HG03378 (cell line): ENCODE measurements around the gene CFAP206.
"Not testable (repeated sequence)": the region's sequence is repeated elsewhere in the genome, so short reads cannot be mapped to it uniquely, and the experiment has no call there.

ENCODE experiments used
- ATAC-seq: cut with Tn5 transposase; IDR thresholded peaks from one replicate; pipeline ENCODE4 v1.9.1; 2021; ENCODE audit warnings: mild to moderate bottlenecking, moderate library complexity; ENCODE audit not compliant: unreplicated experiment

CFAP206 gene

DNA sequence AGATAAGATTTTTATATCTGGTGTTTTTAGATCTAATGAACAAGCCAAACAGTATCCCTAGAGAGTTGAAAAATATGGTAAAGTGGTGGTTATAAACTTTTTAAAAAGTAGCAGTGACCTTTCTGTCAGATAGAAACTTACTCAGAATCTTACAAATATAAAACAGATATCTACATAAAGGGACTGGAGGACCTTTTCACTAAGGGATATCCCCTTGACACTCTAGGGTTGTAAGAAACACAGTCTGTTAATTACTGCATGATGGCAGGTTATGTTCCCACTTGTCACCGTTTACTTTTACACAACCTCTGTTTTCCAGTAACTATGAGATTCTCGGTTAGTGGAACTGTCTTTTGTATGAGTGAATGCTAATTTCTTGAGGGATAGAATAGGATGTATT, 11.5 kb downstream of the CFAP206 start:
- no peak for ATAC-seq

DNA sequence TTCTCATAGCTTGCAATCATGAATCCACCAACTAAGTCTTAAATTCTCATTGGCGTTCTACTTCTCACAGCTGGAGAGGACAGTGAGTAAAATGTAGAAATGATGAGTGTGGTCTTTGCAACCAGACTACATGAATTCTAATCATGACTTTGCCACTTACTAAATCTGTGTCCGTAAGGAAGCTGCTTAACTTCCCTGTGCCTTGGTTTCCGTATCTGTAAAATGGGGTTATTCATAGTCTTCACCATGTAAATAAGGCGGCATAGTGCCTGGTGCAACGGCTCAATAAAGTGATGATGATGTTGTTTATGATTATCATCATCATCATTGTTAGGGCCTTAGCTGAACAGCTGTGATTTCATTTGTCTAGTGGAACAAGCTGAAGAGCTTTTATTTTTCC, 12.6 kb downstream of the CFAP206 start:
- no peak for ATAC-seq

GRCh38 chr6:87421576-87421975, 13.8 kb downstream of the CFAP206 start:
- ATAC-seq, result no peak

GRCh38 chr6:87426789-87427188, 19.0 kb downstream of the CFAP206 start:
- ATAC-seq, result no peak

- ATAC-seq, result no peak
Measured at GRCh38 chr6:87430499-87430898, 22.7 kb downstream of the CFAP206 start.

- ATAC-seq, result no peak
Measured at GRCh38 chr6:87431263-87431662, 23.5 kb downstream of the CFAP206 start.

DNA sequence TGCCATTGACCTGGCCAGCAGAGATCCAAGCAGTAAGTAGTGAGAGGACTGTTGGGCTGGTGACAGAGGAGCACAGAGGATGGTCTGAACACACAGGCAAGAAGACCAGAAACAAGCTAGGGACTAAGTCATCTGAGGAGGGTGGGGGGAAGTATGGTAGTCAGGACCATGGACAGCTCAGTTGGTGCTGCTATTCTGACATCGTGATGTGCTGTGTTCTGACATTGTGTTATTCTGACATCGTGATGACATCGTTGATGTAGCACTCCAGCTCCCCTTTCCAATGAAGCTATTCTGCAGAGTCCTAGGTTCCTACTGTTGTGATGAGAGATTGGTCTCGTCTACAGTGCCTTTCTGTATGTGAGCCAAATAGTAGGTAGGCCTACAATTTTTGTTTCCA, 28.7 kb downstream of the CFAP206 start:
- ATAC-seq, result no peak

GRCh38 chr6:87441711-87442110, 33.9 kb downstream of the CFAP206 start:
- no peak for ATAC-seq

DNA sequence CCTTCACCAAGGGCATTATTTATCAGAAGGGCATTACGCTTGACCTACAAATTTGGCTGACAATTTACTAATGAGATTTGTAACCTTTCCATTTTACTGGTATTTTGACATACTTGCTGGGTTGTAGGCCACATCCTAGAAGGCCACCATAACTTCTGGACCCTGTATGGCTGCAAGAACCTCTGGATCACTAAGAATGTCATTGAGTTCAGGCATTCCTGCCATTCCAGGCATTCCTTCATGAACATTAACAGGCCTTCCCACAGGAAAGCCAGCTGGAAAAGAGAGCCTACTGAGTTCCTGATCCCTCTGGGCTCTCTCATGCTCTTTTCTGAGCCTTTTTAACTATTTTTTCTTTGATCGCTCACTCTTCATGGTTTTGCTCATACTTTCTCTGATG, 36.6 kb downstream of the CFAP206 start:
- ATAC-seq, result no peak

- ATAC-seq, result no peak
Measured at GRCh38 chr6:87465051-87465450, 57.3 kb downstream of the CFAP206 start.

DNA sequence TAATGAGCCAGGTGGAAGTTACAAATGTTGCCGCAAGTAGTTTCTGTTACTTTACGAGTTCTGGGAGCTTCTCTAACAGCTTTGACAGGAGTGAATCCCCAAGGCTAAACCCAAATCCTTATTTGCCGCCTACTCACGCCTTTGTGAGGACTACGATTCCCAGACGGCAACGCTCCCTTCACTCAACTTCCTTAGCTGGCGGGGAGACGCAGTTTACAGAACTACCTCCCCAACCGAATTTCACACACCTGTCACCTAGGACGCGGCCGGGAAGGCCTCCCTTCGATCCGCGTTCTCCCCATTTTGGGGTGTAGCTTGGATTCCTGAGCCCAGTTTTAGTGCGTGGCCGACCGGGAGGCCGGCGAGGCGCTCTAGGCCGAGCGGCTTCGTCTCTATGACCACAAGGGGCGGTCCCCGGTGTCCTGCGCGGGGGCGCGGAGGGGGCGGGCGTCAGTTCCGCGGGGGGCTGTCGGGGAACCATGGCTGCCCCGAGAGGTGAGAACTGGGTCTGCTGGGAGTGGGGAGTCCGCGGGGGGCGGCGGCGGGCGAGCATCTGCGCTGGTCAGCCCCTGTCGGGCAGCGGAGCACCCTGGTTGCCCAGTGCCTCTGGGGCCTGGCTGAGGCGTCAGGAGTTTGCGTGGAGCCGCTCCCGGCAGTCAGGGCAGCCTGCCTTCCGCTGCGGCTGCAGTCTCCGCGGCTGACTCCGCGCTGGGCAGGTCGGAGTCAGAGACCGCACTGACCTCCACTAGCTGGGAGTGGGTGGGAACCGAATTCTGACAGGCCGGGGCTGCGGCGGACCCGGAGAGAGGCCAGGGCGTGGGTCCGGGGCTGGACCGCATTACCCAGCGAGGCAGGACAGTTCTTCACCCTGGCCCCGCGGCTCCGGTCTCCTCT, 65.0 kb downstream of the CFAP206 start, which contains the start of gene SLC35A1:
Gene SLC35A1, plus strand, starts transcription at position 450 of the 894 bp plus-strand sequence. Its CDS starts 30 bp downstream, at position 480.
- ATAC-seq, result peak; percentile 92

GRCh38 chr6:87473419-87473903, 65.7 kb downstream of the CFAP206 start:
- peak; percentile 63 for ATAC-seq

DNA sequence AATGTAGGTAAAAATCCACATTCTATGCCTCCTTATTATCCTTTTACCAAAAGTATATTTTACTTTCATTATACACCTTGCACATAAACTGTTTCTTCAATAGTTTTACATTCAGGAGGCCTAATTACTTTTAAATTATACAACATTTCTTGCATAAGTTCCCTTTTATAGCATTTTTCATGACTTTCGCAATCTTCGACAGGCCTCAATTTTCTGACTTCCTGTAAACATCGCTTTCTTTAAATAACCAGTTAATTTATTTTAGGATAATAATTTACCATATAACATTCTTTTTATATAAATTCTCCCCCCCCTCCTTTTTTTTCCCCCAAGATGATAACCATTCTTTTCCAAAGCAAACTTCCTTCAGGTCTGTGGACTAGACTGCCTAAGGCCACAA, 74.2 kb downstream of the CFAP206 start:
- no peak for ATAC-seq

DNA sequence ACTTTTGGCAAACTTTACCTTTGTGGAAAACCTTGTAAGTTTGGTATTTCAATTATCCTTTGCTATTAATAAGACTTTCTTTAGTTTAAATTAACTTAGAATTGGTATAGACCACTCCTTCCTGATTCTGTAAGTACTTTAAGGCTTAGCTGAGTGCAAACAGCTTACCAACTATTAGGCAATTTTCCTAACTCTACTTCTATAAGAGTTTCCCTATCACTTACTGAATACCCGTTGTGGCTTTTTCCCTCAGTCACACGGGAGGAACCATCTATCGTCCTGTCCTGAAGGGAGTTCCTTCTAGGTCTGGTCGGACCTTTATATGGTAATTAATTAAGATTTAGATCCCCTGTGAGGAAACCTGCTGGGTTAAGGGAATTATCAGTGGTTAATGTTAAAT, 74.6 kb downstream of the CFAP206 start:
- ATAC-seq, result no peak

DNA sequence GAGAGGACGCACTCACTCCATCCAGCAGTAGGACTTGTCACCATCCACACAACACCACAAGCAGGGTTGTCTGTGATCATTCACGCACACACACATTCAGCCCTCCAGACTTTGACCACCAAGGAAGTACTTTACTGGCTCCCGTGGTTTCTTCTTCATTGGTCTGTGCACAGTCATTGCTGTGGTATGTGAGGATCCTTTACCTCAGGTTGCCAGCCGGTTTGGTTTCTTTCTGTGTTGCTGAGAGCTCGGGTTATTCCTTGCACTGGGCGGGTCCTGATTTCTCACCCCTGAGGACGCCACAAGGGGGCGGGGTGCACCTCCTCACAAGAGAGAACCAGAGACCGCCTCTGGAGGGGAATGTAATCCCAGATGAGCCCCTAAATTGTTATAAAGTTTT, 76.2 kb downstream of the CFAP206 start:
- ATAC-seq, result no peak

DNA sequence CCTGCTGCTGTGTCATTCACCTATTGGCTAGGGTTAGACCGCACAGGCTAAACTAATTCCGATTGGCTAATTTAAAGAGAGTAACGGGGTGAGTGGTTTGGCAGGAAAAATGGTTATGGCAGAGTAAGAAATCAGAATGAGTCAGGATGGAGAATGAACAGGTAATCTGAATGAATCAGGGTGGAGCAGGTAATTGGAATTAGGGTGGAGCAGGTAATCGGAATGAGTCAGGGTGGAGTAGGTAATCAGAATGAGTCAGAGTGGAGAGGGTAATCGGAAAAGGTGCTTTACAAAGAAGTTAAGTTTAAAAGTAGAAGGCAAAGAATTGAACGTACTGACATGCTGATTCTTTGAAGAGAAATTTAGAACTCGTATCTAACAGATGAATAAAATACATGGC, 76.7 kb downstream of the CFAP206 start:
- ATAC-seq, result no peak

DNA sequence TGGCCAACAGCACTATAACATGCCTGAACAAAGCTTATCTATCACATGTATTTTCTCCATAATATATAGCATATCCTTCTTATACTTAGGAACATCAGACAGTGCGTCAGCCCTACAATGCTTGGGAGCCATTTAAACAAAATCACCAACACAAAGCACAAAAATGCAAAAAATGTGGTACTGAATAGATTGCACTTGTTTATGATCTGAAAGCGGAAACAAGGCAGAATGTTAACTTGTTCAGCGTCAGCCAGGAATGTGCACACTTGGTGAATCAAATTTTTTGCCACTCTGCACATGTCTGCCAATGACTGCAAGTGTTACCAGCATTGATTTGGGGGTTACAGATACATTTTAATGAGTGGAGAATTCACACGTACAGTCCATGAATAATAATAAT, 79.8 kb downstream of the CFAP206 start:
- ATAC-seq, result no peak

DNA sequence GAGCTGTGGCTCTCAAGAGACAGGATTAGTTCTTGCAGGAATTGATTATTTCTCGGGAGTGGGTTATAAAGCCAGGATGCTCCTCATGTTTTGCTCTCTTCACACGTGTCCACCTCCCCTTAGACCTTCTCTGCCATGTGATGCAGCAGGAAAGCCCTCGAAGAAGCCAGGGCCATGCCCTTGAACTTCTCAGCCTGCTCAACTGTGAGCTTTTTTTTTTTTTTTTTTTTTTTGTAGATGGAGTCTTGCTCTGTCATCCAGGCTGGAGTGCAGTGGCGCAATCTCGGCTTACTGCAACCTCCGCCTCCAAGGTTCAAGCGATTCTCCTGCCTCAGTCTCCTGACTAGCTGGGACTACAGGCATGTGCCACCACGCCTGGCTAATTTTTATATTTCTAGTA, 81.6 kb downstream of the CFAP206 start:
- not testable (repeated sequence) for ATAC-seq

DNA sequence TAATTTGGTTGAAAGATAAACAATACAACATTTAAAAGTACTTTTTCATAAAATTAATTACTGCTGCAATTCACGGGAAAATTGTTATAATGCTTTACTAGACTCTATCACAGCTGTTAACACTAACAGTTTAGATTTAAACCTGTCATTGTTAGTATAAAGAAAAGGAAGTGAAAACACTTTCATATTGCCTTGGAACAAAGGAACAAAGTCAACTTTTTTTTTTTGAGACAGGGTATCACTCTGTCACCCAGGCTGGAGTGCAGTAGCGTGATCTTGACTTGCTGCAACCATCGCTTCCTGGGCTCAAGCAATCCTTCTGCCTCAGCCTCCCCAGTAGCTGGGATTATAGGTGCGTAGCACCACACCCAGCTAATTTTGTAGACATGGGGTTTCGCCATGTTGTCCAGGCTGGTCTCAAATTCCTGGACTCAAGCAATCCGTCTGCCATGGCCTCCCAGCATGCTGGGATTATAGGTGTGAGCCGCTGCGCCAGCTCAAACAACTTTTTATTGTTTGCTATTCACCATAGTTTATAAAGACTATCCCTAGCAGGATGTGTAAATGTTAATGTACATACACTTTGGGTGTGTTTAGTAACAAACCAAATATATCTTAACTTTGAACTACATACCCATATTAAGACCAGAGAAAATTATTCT, 87.1 kb downstream of the CFAP206 start:
- peak; percentile 84 for ATAC-seq

- ATAC-seq, result no peak
Measured at GRCh38 chr6:87498048-87498447, 90.3 kb downstream of the CFAP206 start.

DNA sequence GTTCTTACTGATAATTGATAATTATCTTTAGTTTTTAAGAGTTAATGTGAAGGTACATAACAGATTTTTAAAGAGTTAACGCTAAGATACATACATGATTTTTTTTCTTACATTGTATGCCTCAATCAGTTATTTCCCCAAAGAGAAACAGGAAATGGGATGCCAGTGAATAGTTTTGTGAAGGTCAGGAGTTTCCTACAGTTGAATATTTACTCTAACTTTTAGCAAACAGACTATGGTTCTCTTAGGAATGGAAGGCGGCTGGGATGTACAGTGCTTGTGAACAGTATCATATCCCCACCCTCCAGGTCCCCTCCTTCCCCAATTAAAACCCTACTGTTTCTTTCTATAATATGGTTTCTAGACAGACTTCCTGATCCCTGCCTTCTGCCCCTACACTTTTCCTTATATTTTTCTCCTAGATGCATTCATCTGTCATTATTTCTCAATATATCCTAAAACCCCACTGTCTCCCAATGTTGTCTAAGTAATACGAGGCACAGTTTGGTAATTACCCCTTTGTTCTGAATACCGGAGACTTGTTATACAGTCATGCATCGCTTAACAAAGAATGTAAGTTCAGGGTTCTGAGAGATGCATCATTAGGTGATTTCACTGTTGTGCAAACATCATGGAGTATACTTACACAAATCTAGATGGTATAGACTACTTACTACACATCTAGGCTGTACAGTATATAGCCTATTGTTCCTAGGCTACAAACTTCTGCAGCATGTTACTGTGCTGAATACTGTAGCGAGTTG, 94.2 kb downstream of the CFAP206 start:
- ATAC-seq, result no peak
